Neuronal stem cell (in vitro differentiated cells): ENCODE data around the gene CHN1.

Experiments used
- DNase-seq: peaks from one replicate; pipeline ENCODE4 v3.0.0-alpha.2; 2013; ENCODE audit warnings: low spot score
- H2AFZ ChIP-seq: one replicate; pipeline ENCODE4 v1.6.1; 2013; ENCODE audit warnings: mild to moderate bottlenecking, low read length, inconsistent platforms
- H2AK5ac ChIP-seq: 2 replicates; pipeline ENCODE4 v1.6.1; 2013; ENCODE audit warnings: low read depth, mild to moderate bottlenecking, inconsistent platforms, low read length, moderate library complexity, mixed read lengths
- H2BK120ac ChIP-seq: 2 replicates; pipeline ENCODE4 v1.6.1; 2013; ENCODE audit warnings: low read depth, mild to moderate bottlenecking, inconsistent platforms, low read length, moderate library complexity, mixed read lengths
- H2BK12ac ChIP-seq: one replicate; pipeline ENCODE4 v1.6.1; 2013; ENCODE audit warnings: low read length, inconsistent platforms
- H2BK15ac ChIP-seq: 2 replicates; pipeline ENCODE4 v1.6.1; 2013; ENCODE audit warnings: mild to moderate bottlenecking, low read length, inconsistent platforms, mixed read lengths
- H2BK5ac ChIP-seq: one replicate; pipeline ENCODE4 v1.6.1; 2013; ENCODE audit warnings: inconsistent platforms, mild to moderate bottlenecking, low read length, moderate library complexity
- H3K14ac ChIP-seq: one replicate; pipeline ENCODE4 v1.6.1; 2013; ENCODE audit warnings: low read length, inconsistent platforms
- H3K18ac ChIP-seq: 2 replicates; pipeline ENCODE4 v1.6.1; 2013; ENCODE audit warnings: low read length, inconsistent platforms
- H3K23ac ChIP-seq: 2 replicates; pipeline ENCODE4 v1.6.1; 2013; ENCODE audit warnings: low read depth, mild to moderate bottlenecking, mixed read lengths, low read length, inconsistent platforms; ENCODE audit not compliant: poor library complexity
- H3K27ac ChIP-seq: replicated peaks from 3 replicates; pipeline ENCODE4 v1.5.1; 2013; ENCODE audit warnings: low read length, inconsistent platforms
- H3K27me3 ChIP-seq, 3 experiments: 2 replicates each; pipeline ENCODE4 v1.6.1; 2013; ENCODE audit warnings: low read length in 3 of 3, mild to moderate bottlenecking in 2 of 3, inconsistent platforms in 1 of 3, low read depth in 1 of 3, mixed read lengths in 1 of 3, moderate library complexity in 1 of 3; ENCODE audit not compliant: control insufficient read depth in 3 of 3, insufficient read depth in 3 of 3
- H3K36me3 ChIP-seq, 2 donors: replicated peaks in 1 of 2; 2 replicates each; pipeline ENCODE4 v1.6.1; 2013; ENCODE audit warnings: low read length in 2 of 2; ENCODE audit not compliant: control insufficient read depth in 2 of 2, insufficient read depth in 2 of 2
- H3K4ac ChIP-seq: 2 replicates; pipeline ENCODE4 v1.6.1; 2013; ENCODE audit warnings: inconsistent platforms, mild to moderate bottlenecking, low read length, moderate library complexity
- H3K4me1 ChIP-seq, 2 donors: 1 replicate in 1 of 2; 2 replicates in 1 of 2; pipeline ENCODE4 v1.6.1; 2013; ENCODE audit warnings: low read length in 2 of 2, low read depth in 1 of 2; ENCODE audit not compliant: control insufficient read depth in 2 of 2, insufficient read depth in 1 of 2
- H3K4me2 ChIP-seq: one replicate; pipeline ENCODE4 v1.6.1; 2013; ENCODE audit warnings: mild to moderate bottlenecking, low read length, inconsistent platforms; ENCODE audit not compliant: insufficient read depth, poor library complexity, severe bottlenecking
- H3K4me3 ChIP-seq, 2 donors: 2 replicates each; pipeline ENCODE4 v1.5.1; 2013; ENCODE audit warnings: low read length in 2 of 2, mild to moderate bottlenecking in 2 of 2, inconsistent platforms in 1 of 2, moderate library complexity in 1 of 2
- H3K79me1 ChIP-seq: one replicate; pipeline ENCODE4 v1.6.1; 2013; ENCODE audit warnings: low read depth, mild to moderate bottlenecking, inconsistent platforms, low read length, moderate library complexity
- H3K9ac ChIP-seq: one replicate; pipeline ENCODE4 v1.6.1; 2013; ENCODE audit warnings: mild to moderate bottlenecking, low read depth, low read length, inconsistent platforms; ENCODE audit not compliant: poor library complexity
- H3K9me3 ChIP-seq, 2 donors: replicated peaks in 1 of 2; 2 replicates each; pipeline versions ENCODE3 to v1.6.1; 2013; ENCODE audit warnings: low read length in 2 of 2, mild to moderate bottlenecking in 2 of 2, inconsistent platforms in 1 of 2, low read depth in 1 of 2, mixed read lengths in 1 of 2, moderate library complexity in 1 of 2; ENCODE audit not compliant: control insufficient read depth in 2 of 2, insufficient read depth in 1 of 2
- H4K8ac ChIP-seq: one replicate; pipeline ENCODE4 v1.6.1; 2013; ENCODE audit warnings: low read depth, mild to moderate bottlenecking, inconsistent platforms, low read length, moderate library complexity
- H4K91ac ChIP-seq: one replicate; pipeline ENCODE4 v1.6.1; 2013; ENCODE audit warnings: low read length, low read depth, mild to moderate bottlenecking, inconsistent platforms; ENCODE audit not compliant: poor library complexity
- WGBS, 2 donors: extraction: QIAGEN DNeasy Blood & Tissue Kit; methylation state at CpG; one replicate each; pipeline ENCODE4 v1.1.7; 2013; ENCODE audit warnings: missing lambda C conversion rate in 2 of 2, mixed read lengths in 1 of 2; ENCODE audit not compliant: insufficient read length in 2 of 2, insufficient replicate concordance in 1 of 2; ENCODE audit errors: extremely low coverage in 2 of 2; 5-methylcytosine and 5-hydroxymethylcytosine counted together

Gene CHN1

GRCh38 chr2:174997110-174997509 is 8.1 kb downstream of the CHN1 start:
- Histone ChIP-seq H3K36me3 (peaks cover 3 to 58% of the 10 kb centered on the region in 2 donors), H3K4me1 (peaks cover 5 to 25% of the 10 kb centered on the region in 2 donors), H4K91ac (no peak overlapping the region), H2BK12ac (no peak overlapping the region), H2BK5ac (no peak overlapping the region), H3K4me3 (no peak overlapping the region), H3K9me3 (peaks cover 4 to 22% of the 10 kb centered on the region in 2 donors), H3K18ac (no peak overlapping the region), H3K14ac (no peak overlapping the region), H3K79me1 (peaks cover 16% of the 10 kb centered on the region), H3K27ac (no peak overlapping the region), H3K23ac (no peak overlapping the region), H2BK15ac (no peak overlapping the region), H3K4me2 (no peak overlapping the region), H2AK5ac (no peak overlapping the region), H3K27me3 (no peaks in the 10 kb centered on the region), H3K9ac (no peak overlapping the region), H3K4ac (no peak overlapping the region), H2BK120ac (no peak overlapping the region), H4K8ac (no peak overlapping the region), H2AFZ (no peak overlapping the region)
- no CpG with 5 or more reads among the region's 3 CpGs for WGBS, 2 donors
- no peak for DNase-seq

GRCh38 chr2:174996622-174997021 is 8.6 kb downstream of the CHN1 start:
- peaks cover 3 to 54% of the 10 kb centered on the region in 2 donors for H3K36me3 ChIP-seq
- peaks cover 4 to 22% of the 10 kb centered on the region in 2 donors for H3K9me3 ChIP-seq
- H3K9ac ChIP-seq, result no peak overlapping the region
- peaks cover 7 to 26% of the 10 kb centered on the region in 2 donors for H3K4me1 ChIP-seq
- H4K8ac ChIP-seq, result no peak overlapping the region
- H3K4me2 ChIP-seq, result no peak overlapping the region
- no peak overlapping the region for H4K91ac ChIP-seq
- H3K14ac ChIP-seq, result no peak overlapping the region
- H3K4ac ChIP-seq, result no peak overlapping the region
- no peak overlapping the region for H3K4me3 ChIP-seq
- H2AK5ac ChIP-seq, result no peak overlapping the region
- H2AFZ ChIP-seq, result no peak overlapping the region
- H3K27ac ChIP-seq, result no peak overlapping the region
- H2BK15ac ChIP-seq, result no peak overlapping the region
- no peak overlapping the region for H2BK5ac ChIP-seq
- H3K18ac ChIP-seq, result no peak overlapping the region
- no CpG with 5 or more reads among the region's 2 CpGs for WGBS, 2 donors
- H3K27me3 ChIP-seq, result no peaks in the 10 kb centered on the region
- H3K79me1 ChIP-seq, result peaks cover 16% of the 10 kb centered on the region
- no peak overlapping the region for H3K23ac ChIP-seq
- H2BK12ac ChIP-seq, result no peak overlapping the region
- H2BK120ac ChIP-seq, result no peak overlapping the region
- no peak for DNase-seq

- Histone ChIP-seq H3K18ac (no peak overlapping the region), H3K4me3 (no peak overlapping the region)
- no CpG with 5 or more reads among the region's 5 CpGs for WGBS, 2 donors
Measured at GRCh38 chr2:174994381-174994780, 10.8 kb downstream of the CHN1 start.

GRCh38 chr2:174992886-174993285 is 12.3 kb downstream of the CHN1 start:
- Histone ChIP-seq H2BK12ac (no peak overlapping the region), H3K27me3 (no peaks in the 10 kb centered on the region), H3K27ac (no peak overlapping the region), H3K14ac (no peak overlapping the region), H4K91ac (no peak overlapping the region), H2AFZ (no peak overlapping the region), H2BK120ac (no peak overlapping the region), H3K9me3 (peaks cover 4 to 25% of the 10 kb centered on the region in 2 donors), H3K23ac (no peak overlapping the region), H2BK5ac (no peak overlapping the region), H2AK5ac (no peak overlapping the region), H3K79me1 (peaks cover 14% of the 10 kb centered on the region), H3K4ac (no peak overlapping the region), H4K8ac (no peak overlapping the region), H3K9ac (no peak overlapping the region), H3K4me2 (no peak overlapping the region), H3K18ac (no peak overlapping the region), H2BK15ac (no peak overlapping the region), H3K4me3 (no peak overlapping the region), H3K36me3 (peaks cover 3 to 45% of the 10 kb centered on the region in 2 donors), H3K4me1 (peaks cover 5 to 20% of the 10 kb centered on the region in 2 donors)
- no CpG with 5 or more reads among the region's 1 CpG for WGBS, 2 donors
- no peak for DNase-seq

More at GRCh38 chr2:174994381-174994780, 10.8 kb downstream of the CHN1 start:
- no peak overlapping the region for H2BK15ac ChIP-seq
- no peak overlapping the region for H3K14ac ChIP-seq
- H4K8ac ChIP-seq, result no peak overlapping the region
- H2BK5ac ChIP-seq, result no peak overlapping the region
- H4K91ac ChIP-seq, result no peak overlapping the region
- no peak for DNase-seq
- H3K4me2 ChIP-seq, result no peak overlapping the region
- H2AFZ ChIP-seq, result no peak overlapping the region
- no peaks in the 10 kb centered on the region for H3K27me3 ChIP-seq
- peaks cover 14% of the 10 kb centered on the region for H3K79me1 ChIP-seq
- peaks cover 4 to 22% of the 10 kb centered on the region in 2 donors for H3K9me3 ChIP-seq
- H3K9ac ChIP-seq, result no peak overlapping the region
- no peak overlapping the region for H3K23ac ChIP-seq
- H3K4ac ChIP-seq, result no peak overlapping the region
- H2BK12ac ChIP-seq, result no peak overlapping the region
- peaks cover 3 to 38% of the 10 kb centered on the region in 2 donors for H3K36me3 ChIP-seq
- H2AK5ac ChIP-seq, result no peak overlapping the region
- peaks cover 7 to 34% of the 10 kb centered on the region in 2 donors for H3K4me1 ChIP-seq
- H2BK120ac ChIP-seq, result no peak overlapping the region
- H3K27ac ChIP-seq, result no peak overlapping the region
